H1 (cell line): ENCODE results near the gene ZNF521. TPM values are rescaled to one million over a fixed set of nuclear protein-coding genes. Genes with fewer than 3 reads are reported as not detected.

Source experiments
- CTCF ChIA-PET: fragments of 300-600 bp; sonication (Branson Sonifier 250); formaldehyde crosslinking; loops from one replicate; lab custom pipeline; 2021; ENCODE audit not compliant: partially characterized antibody; lab: Charles Lee
- POLR2A ChIA-PET: fragments of 300-600 bp; sonication (Branson Sonifier 250); formaldehyde crosslinking; loops from one replicate; lab custom pipeline; 2021; ENCODE audit warnings: inconsistent platforms; ENCODE audit not compliant: partially characterized antibody; lab: Charles Lee
- DNase-seq, 2 experiments: peaks; one replicate each; pipeline versions ENCODE4 v3.0.0 to v3.0.0-alpha.2; 2010 to 2022; ENCODE audit warnings: low spot score in 2 of 2, low read depth in 1 of 2, mixed read lengths in 1 of 2
- FAIRE-seq: peaks from 2 replicates; lab custom pipeline; 2011; peaks lifted over from hg19 to GRCh38; lab: Jason Lieb, UNC
- H2AFZ ChIP-seq: 2 replicates; pipeline ENCODE4 v1.8.1; 2012; ENCODE audit warnings: low read length, inconsistent platforms
- H2AK5ac ChIP-seq: 2 replicates; pipeline ENCODE4 v1.6.1; 2013; ENCODE audit warnings: low read depth, low read length
- H2BK120ac ChIP-seq: replicated peaks from 2 replicates; pipeline ENCODE3; 2013; ENCODE audit warnings: low read depth, low read length, inconsistent platforms
- H2BK12ac ChIP-seq: 2 replicates; pipeline ENCODE4 v1.6.1; 2013; ENCODE audit warnings: low read depth, low read length
- H2BK15ac ChIP-seq: 2 replicates; pipeline ENCODE4 v1.6.1; 2013; ENCODE audit warnings: low read length
- H2BK20ac ChIP-seq: 2 replicates; pipeline ENCODE4 v1.6.1; 2013; ENCODE audit warnings: low read length
- H2BK5ac ChIP-seq: 2 replicates; pipeline ENCODE4 v1.6.1; 2013; ENCODE audit warnings: low read depth, low read length
- H3K14ac ChIP-seq: 2 replicates; pipeline ENCODE4 v1.6.1; 2013; ENCODE audit warnings: inconsistent platforms; ENCODE audit not compliant: insufficient read length
- H3K18ac ChIP-seq: 2 replicates; pipeline ENCODE4 v1.6.1; 2013; ENCODE audit warnings: low read length; ENCODE audit errors: extremely low read depth
- H3K23ac ChIP-seq: 2 replicates; pipeline ENCODE4 v1.6.1; 2013; ENCODE audit warnings: inconsistent platforms; ENCODE audit not compliant: insufficient read length
- H3K23me2 ChIP-seq: 2 replicates; pipeline ENCODE4 v1.6.1; 2013; ENCODE audit warnings: low read depth, low read length
- H3K27ac ChIP-seq: 2 replicates; pipeline ENCODE4 v1.6.1; 2011; ENCODE audit warnings: low read depth, low read length, inconsistent platforms
- H3K27me3 ChIP-seq, 4 experiments: replicated peaks in 1 of 4; 1 replicate in 1 of 4; 2 replicates in 3 of 4; pipeline versions ENCODE4 v1.6.1 to v1.8.1; 2011 to 2013; ENCODE audit warnings: low read length in 3 of 4, mild to moderate bottlenecking in 3 of 4, inconsistent platforms in 2 of 4, mixed read lengths in 2 of 4, moderate library complexity in 1 of 4; ENCODE audit not compliant: control insufficient read depth in 3 of 4, insufficient read depth in 3 of 4; ENCODE audit errors: extremely low read depth in 1 of 4
- H3K36me3 ChIP-seq, 4 experiments: 2 replicates each; pipeline versions ENCODE4 v1.6.1 to v1.8.1; 2011 to 2013; ENCODE audit warnings: mild to moderate bottlenecking in 4 of 4, low read length in 3 of 4, moderate library complexity in 2 of 4, control low read depth in 1 of 4, inconsistent platforms in 1 of 4; ENCODE audit not compliant: insufficient read depth in 4 of 4, control insufficient read depth in 2 of 4
- H3K4ac ChIP-seq: replicated peaks from 2 replicates; pipeline ENCODE3; 2013; ENCODE audit warnings: low read length, low read depth, mixed read lengths, inconsistent platforms; ENCODE audit not compliant: insufficient read length
- H3K4me1 ChIP-seq, 4 experiments: replicated peaks in 1 of 4; 1 replicate in 1 of 4; 2 replicates in 3 of 4; pipeline versions ENCODE4 v1.6.1 to v1.8.1; 2011 to 2013; ENCODE audit warnings: low read length in 3 of 4, inconsistent platforms in 2 of 4, mixed read lengths in 1 of 4; ENCODE audit not compliant: insufficient read depth in 4 of 4, control insufficient read depth in 3 of 4
- H3K4me2 ChIP-seq, 2 experiments: 2 replicates each; pipeline versions ENCODE4 v1.6.1 to v1.8.1; 2011 to 2013; ENCODE audit warnings: low read depth in 2 of 2, low read length in 2 of 2, control low read depth in 1 of 2, inconsistent platforms in 1 of 2, mild to moderate bottlenecking in 1 of 2; ENCODE audit not compliant: insufficient read depth in 1 of 2
- H3K4me3 ChIP-seq, 4 experiments: fragments of 200-600, 300-600 bp in 1 of 4; sonication (generic), shearing (Covaris generic), sonication (Bioruptor Twin) in 1 of 4; 2 replicates each; pipeline versions ENCODE4 v1.5.1 to v1.8.1; 2011 to 2016; ENCODE audit warnings: low read length in 4 of 4, low read depth in 3 of 4, control low read depth in 2 of 4, inconsistent platforms in 2 of 4, mild to moderate bottlenecking in 2 of 4, mixed read lengths in 1 of 4, moderate library complexity in 1 of 4; ENCODE audit not compliant: insufficient read depth in 2 of 4; ENCODE audit errors: extremely low read depth in 1 of 4
- H3K56ac ChIP-seq: replicated peaks from 2 replicates; pipeline ENCODE3; 2013; ENCODE audit warnings: low read depth, mild to moderate bottlenecking, mixed read lengths, low read length, inconsistent platforms; ENCODE audit not compliant: insufficient read length
- H3K79me1 ChIP-seq: 2 replicates; pipeline ENCODE4 v1.6.1; 2013; ENCODE audit warnings: low read depth, low read length, control low read depth
- H3K79me2 ChIP-seq, 2 experiments: 2 replicates each; pipeline versions ENCODE4 v1.6.1 to v1.8.1; 2012 to 2013; ENCODE audit warnings: low read length in 2 of 2, mild to moderate bottlenecking in 2 of 2, inconsistent platforms in 1 of 2; ENCODE audit not compliant: insufficient read depth in 2 of 2, control insufficient read depth in 1 of 2
- H3K9ac ChIP-seq, 4 experiments: replicated peaks in 1 of 4; 1 replicate in 1 of 4; 2 replicates in 3 of 4; pipeline versions ENCODE4 v1.6.1 to v1.8.1; 2011 to 2013; ENCODE audit warnings: low read depth in 3 of 4, low read length in 3 of 4, control low read depth in 2 of 4, mild to moderate bottlenecking in 2 of 4, moderate library complexity in 2 of 4, inconsistent platforms in 1 of 4; ENCODE audit errors: extremely low read depth in 1 of 4
- H3K9me3 ChIP-seq, 2 experiments: 2 replicates each; pipeline versions ENCODE4 v1.6.1 to v1.8.1; 2012 to 2013; ENCODE audit warnings: mild to moderate bottlenecking in 2 of 2, moderate library complexity in 2 of 2, control low read depth in 1 of 2, inconsistent platforms in 1 of 2, low read depth in 1 of 2, low read length in 1 of 2, mixed read lengths in 1 of 2; ENCODE audit not compliant: insufficient read depth in 2 of 2
- H4K20me1 ChIP-seq, 2 experiments: replicated peaks in 1 of 2; 2 replicates each; pipeline versions ENCODE3 to v1.8.1; 2011 to 2013; ENCODE audit warnings: inconsistent platforms in 2 of 2, low read length in 2 of 2, mild to moderate bottlenecking in 1 of 2; ENCODE audit not compliant: insufficient read depth in 2 of 2, control insufficient read depth in 1 of 2
- H4K5ac ChIP-seq: 2 replicates; pipeline ENCODE4 v1.6.1; 2013; ENCODE audit warnings: low read length, low read depth, mixed read lengths, inconsistent platforms; ENCODE audit not compliant: insufficient read length
- H4K8ac ChIP-seq: 2 replicates; pipeline ENCODE4 v1.8.0; 2013; ENCODE audit warnings: mild to moderate bottlenecking, moderate library complexity, low read length, inconsistent platforms; ENCODE audit not compliant: insufficient read depth; ENCODE audit errors: extremely low read depth
- H4K91ac ChIP-seq: replicated peaks from 2 replicates; pipeline ENCODE3; 2013; ENCODE audit warnings: low read length, mixed read lengths, inconsistent platforms; ENCODE audit not compliant: insufficient read length
- ASH2L ChIP-seq: fragments of 200-600, 300-600 bp; sonication (generic); IDR thresholded peaks from one replicate; pipeline ENCODE4 v1.7.1; 2017; ENCODE audit warnings: low read length
- ATF3 ChIP-seq: IDR thresholded peaks from 2 replicates; pipeline ENCODE4 v1.6.1; 2011; ENCODE audit warnings: low read depth, mild to moderate bottlenecking, low read length; ENCODE audit not compliant: insufficient read depth
- CBX8 ChIP-seq: fragments of 300-800, 300-1000 bp; sonication (generic); IDR thresholded peaks from 2 replicates; pipeline ENCODE4 v1.7.1; 2016; ENCODE audit warnings: low read depth, low read length, borderline replicate concordance
- CEBPB ChIP-seq: IDR thresholded peaks from 2 replicates; pipeline ENCODE4 v1.6.1; 2012; ENCODE audit warnings: low read depth, low read length
- CHD1 ChIP-seq: IDR thresholded peaks from 2 replicates; pipeline ENCODE4 v1.6.1; 2012; ENCODE audit warnings: low read depth, low read length, improper control_type of control experiment
- CTBP2 ChIP-seq: IDR thresholded peaks from 2 replicates; pipeline ENCODE4 v1.7.0; 2011; ENCODE audit warnings: borderline replicate concordance, mild to moderate bottlenecking, moderate library complexity, mixed read lengths, low read length; ENCODE audit not compliant: insufficient read depth, insufficient read length
- KDM1A ChIP-seq: fragments of 200-600, 300-600 bp; sonication (generic); IDR thresholded peaks from 2 replicates; pipeline ENCODE4 v1.7.1; 2016; ENCODE audit warnings: mild to moderate bottlenecking, low read length, borderline replicate concordance
- NRF1 ChIP-seq: IDR thresholded peaks from 2 replicates; pipeline ENCODE4 v1.6.1; 2011; ENCODE audit warnings: mild to moderate bottlenecking, low read depth, low read length, improper control_type of control experiment
- PHF8 ChIP-seq: fragments of 200-600 bp; sonication (generic); conservative IDR thresholded peaks from 2 replicates; pipeline ENCODE4 v1.7.1; 2012; ENCODE audit warnings: low read depth, mild to moderate bottlenecking, inconsistent platforms, low read length, moderate library complexity
- POLR2AphosphoS5 ChIP-seq: IDR thresholded peaks from 2 replicates; pipeline ENCODE4 v1.6.1; 2011; ENCODE audit warnings: low read depth, low read length
- SAP30 ChIP-seq: fragments of 300-600 bp; sonication (generic); IDR thresholded peaks from 2 replicates; pipeline ENCODE4 v1.7.1; 2012; ENCODE audit warnings: low read length, moderate library complexity, mild to moderate bottlenecking, inconsistent platforms; ENCODE audit not compliant: insufficient read depth, insufficient replicate concordance
- SIN3A ChIP-seq, 2 experiments: IDR thresholded peaks in 1 of 2; conservative IDR thresholded peaks in 1 of 2; 2 replicates each; pipeline ENCODE4 v1.6.1; 2011 to 2012; ENCODE audit warnings: low read length in 2 of 2, improper control_type of control experiment in 1 of 2, low read depth in 1 of 2, mild to moderate bottlenecking in 1 of 2
- SIRT6 ChIP-seq: IDR thresholded peaks from one replicate; pipeline ENCODE4 v1.7.1; 2012; ENCODE audit warnings: low read length, inconsistent platforms
- TBP ChIP-seq: IDR thresholded peaks from 2 replicates; pipeline ENCODE4 v1.6.1; 2011; ENCODE audit warnings: low read depth, low read length, improper control_type of control experiment
- ZNF274 ChIP-seq: IDR thresholded peaks from 2 replicates; pipeline ENCODE4 v1.7.0; 2012; ENCODE audit warnings: low read length, borderline replicate concordance; ENCODE audit errors: extremely low read depth
- WGBS, 2 experiments: shearing (Covaris generic) in 1 of 2; methylation state at CpG; one replicate each; pipeline versions ENCODE4 v1.1.6 to v1.1.7; 2013 to 2015; ENCODE audit warnings: low lambda C conversion rate in 2 of 2, mixed read lengths in 2 of 2, inconsistent platforms in 1 of 2, low coverage in 1 of 2, missing lambda C conversion rate in 1 of 2; ENCODE audit not compliant: insufficient replicate concordance in 2 of 2, insufficient coverage in 1 of 2, insufficient read length in 1 of 2; ENCODE audit errors: extremely low coverage in 1 of 2, missing lambda C conversion rate in 1 of 2; 5-methylcytosine and 5-hydroxymethylcytosine counted together
- polyA plus RNA-seq, 7 experiments: library from polyadenylated mRNA; depleted of rRNA in 3 of 7; stranded (reverse) in 5 of 7; unstranded in 2 of 7; fragments of >200 nt in 5 of 7; fragments of 200-250 nt in 2 of 7; gene quantifications; 1 replicate in 5 of 7; 2 replicates in 1 of 7; 4 replicates in 1 of 7; pipeline versions ENCODE4 v1.2.1 to v1.2.3, GENCODE V29; 2011 to 2013; ENCODE audit warnings: missing spikeins in 2 of 7, mixed read lengths in 2 of 7
- total RNA-seq: library from RNA; stranded (reverse); fragmentation: NEBNext Ultra II Directional; extraction: Animal tissue kit (Norgen Biotek cat#: 25700); gene quantifications from 2 replicates; pipeline ENCODE4 v1.2.1, GENCODE V29; 2021

ZNF521 gene
- total and polyA plus RNA-seq, 2 of the 8 experiments (the other 6 are each of a cell fraction or from before 2014, with no cell fraction given) = 9.5 to 15.8 TPM

DNA sequence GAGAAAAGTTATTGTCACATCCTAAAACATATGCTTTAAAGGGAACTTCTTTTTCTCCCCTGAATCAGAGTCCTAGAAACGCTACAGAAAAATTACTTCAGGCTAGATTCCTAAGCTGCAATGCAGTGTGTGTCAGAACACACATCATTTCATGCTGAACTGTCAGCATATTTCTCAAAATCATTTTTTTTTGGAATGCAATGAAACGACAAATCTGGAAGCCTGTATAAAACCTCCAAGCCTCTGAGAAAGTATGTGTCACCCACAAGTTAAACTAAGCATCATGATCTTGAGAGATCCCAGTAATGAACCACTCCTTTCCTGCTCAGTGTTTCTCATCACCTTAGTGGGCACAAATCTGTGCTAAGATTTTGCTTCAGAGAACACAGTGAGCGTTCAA is 276.2 kb downstream of the ZNF521 start:
- H3K79me2 ChIP-seq = no peaks in the 10 kb centered on the region
- H3K9ac ChIP-seq = no peak overlapping the region
- no peaks in the 10 kb centered on the region for H3K9me3 ChIP-seq
- no peak overlapping the region for H2BK15ac ChIP-seq
- no peak overlapping the region; a peak in 1 of 4 replicates for H3K4me2 ChIP-seq
- H2BK5ac ChIP-seq = no peak overlapping the region
- H3K27ac ChIP-seq = no peak overlapping the region
- FAIRE-seq (no peak), DNase-seq (no peak)
- POLR2A ChIA-PET = no interaction called here
- H2BK20ac ChIP-seq = no peak overlapping the region
- H2AFZ ChIP-seq = no peak overlapping the region
- H3K79me1 ChIP-seq = no peaks in the 10 kb centered on the region
- TF ChIP-seq CBX8 (no peak), POLR2AphosphoS5 (no peak), ASH2L (no peak), TBP (no peak), ZNF274 (no peak), SIN3A (conservative IDR thresholded peaks at IDR 0.05 in 1 of 2, IDR thresholded peaks at IDR 0.05 in 1 of 2; ENCODE audit: low read depth in 1 of 2, low read length in 2 of 2) (no peak), ATF3 (no peak), KDM1A (no peak), CTBP2 (no peak), CHD1 (no peak), PHF8 (no peak), SAP30 (no peak), SIRT6 (no peak), CEBPB (no peak), NRF1 (no peak)
- H3K23me2 ChIP-seq = no peaks in the 10 kb centered on the region
- H3K36me3 ChIP-seq = no peaks in the 10 kb centered on the region
- H3K14ac ChIP-seq = no peak overlapping the region
- H3K4me3 ChIP-seq = no peak overlapping the region
- no peak overlapping the region for H2BK120ac ChIP-seq
- no peaks in the 10 kb centered on the region for H3K27me3 ChIP-seq
- H3K23ac ChIP-seq = no peak overlapping the region
- H2AK5ac ChIP-seq = no peak overlapping the region
- no peak overlapping the region for H3K56ac ChIP-seq
- no peak overlapping the region for H3K4ac ChIP-seq
- H2BK12ac ChIP-seq = no peak overlapping the region
- peaks cover 2 to 17% (median 12%) of the 10 kb centered on the region in 4 experiments for H3K4me1 ChIP-seq
- H4K91ac ChIP-seq = no peak overlapping the region
- H4K8ac ChIP-seq = no peak overlapping the region
- 88% methylated on average over 3 of the region's 3 CpGs; no CpG with 5 or more reads in 1 of the 2 experiments for WGBS, 2 experiments
- H4K20me1 ChIP-seq = no peaks in the 10 kb centered on the region
- no peak overlapping the region for H3K18ac ChIP-seq
- H4K5ac ChIP-seq = no peak overlapping the region
- CTCF ChIA-PET = no interaction called here
